Smooth muscle cell of the brain vasculature (primary cell): ENCODE measurements around the gene ARMC12.
"Not testable (repeated sequence)": the region's sequence is repeated elsewhere in the genome, so short reads cannot be mapped to it uniquely, and the experiment has no call there.

ENCODE experiments used
- DNase-seq: peaks from one replicate; pipeline ENCODE4 v3.0.0-alpha.2; 2012; ENCODE audit warnings: low read depth, low spot score

ARMC12 gene

DNA sequence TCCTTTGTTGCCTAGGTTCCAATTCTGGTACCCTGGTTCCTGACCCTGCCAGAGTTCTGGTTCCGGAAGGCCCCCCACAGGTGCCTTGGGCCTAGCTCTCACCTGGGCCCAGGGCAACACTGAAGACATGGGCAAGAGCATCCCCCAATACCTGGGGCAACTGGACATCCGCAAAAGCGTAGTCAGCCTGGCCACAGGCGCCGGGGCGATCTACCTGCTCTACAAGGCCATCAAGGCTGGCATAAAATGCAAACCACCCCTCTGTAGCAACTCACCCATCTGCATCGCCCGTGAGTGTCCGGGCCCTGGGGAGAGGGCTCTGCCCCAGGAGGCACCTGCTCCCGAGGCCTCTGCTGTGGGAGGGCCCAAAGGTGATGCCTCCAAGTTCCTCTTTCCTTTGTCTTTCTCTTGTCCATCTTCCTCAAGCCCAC is at the start of gene ARMC12:
ARMC12 (plus strand) TSS at position 51 of the 431 bp plus-strand sequence; CDS start at position 128, 77 bp downstream.
- DNase-seq: no peak

DNA sequence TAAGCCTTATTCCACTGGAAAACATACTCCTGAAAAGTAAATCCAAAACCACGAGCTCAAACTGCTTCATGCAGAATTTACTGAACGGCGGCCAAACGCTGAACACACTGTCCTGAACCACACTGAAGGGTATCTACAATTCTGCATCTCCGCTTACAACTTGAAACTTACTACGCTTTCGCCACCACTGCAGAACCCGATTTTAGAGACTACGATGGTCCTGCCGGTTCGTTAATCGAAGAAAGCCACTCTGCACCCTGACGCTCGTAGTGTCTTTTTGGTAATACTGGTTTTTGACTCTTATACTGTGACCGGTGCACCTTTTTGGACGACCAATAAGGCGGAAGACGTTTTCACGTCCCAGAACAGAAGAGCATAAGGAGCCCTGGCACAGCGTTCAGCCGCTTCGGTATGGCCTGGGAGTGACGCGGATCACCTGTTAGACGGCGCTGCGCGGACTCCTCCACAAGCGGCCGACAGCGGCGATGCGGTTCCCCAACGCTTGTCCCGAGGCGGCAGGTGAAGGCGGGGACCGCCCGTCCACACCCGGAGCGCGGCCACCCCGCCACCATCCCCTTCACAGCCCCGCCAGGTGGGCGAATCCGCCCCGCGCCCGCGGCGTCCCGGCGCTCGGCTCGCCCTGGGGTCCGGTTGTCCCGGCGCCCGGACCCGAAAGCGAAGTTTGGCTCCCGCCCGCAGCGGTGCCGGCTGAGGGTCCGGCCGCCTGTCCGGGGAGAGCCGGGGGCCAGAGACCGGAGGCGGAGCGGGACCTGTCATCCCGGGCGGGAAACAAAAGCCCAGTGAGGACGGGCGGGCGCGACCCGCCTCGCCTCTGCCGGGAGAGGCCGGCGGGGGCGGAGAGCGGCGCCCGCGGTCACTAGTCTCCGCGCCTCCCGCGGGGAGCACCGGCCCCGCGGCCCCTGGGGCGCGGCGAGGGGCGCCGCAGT is 48.9 kb upstream of the ARMC12 start:
- no peak for DNase-seq

- peak; percentile 57 for DNase-seq
Measured at GRCh38 chr6:35688605-35689322, 48.1 kb upstream of the ARMC12 start, which contains the start of gene FKBP5. Gene FKBP5, minus strand, starts transcription at chr6:35688915. Its CDS starts 46,091 bp downstream, at chr6:35642824.

DNA sequence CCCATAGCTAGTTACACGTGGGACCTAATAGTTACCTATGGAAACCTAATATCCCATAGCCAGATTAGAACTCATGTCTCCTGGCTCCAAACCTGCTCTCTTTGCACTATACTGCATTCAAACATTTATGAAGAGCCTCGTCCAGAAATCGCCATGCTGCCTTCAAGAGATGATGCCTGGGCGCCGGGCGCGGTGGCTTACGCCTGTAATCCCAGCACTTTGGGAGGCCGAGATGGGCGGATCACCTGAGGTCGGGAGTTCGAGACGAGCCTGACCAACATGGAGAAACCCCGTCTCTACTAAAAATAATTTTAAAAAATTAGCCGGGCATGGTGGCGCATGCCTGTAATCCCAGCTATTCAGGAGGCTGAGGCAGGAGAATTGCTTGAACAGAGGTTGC is 46.8 kb upstream of the ARMC12 start:
- DNase-seq: not testable (repeated sequence)

GRCh38 chr6:35690484-35690883 is 46.3 kb upstream of the ARMC12 start:
- DNase-seq: no peak

GRCh38 chr6:35691027-35691824 is 45.6 kb upstream of the ARMC12 start:
- no peak for DNase-seq

GRCh38 chr6:35694462-35694861 is 42.4 kb upstream of the ARMC12 start:
- no peak for DNase-seq

DNA sequence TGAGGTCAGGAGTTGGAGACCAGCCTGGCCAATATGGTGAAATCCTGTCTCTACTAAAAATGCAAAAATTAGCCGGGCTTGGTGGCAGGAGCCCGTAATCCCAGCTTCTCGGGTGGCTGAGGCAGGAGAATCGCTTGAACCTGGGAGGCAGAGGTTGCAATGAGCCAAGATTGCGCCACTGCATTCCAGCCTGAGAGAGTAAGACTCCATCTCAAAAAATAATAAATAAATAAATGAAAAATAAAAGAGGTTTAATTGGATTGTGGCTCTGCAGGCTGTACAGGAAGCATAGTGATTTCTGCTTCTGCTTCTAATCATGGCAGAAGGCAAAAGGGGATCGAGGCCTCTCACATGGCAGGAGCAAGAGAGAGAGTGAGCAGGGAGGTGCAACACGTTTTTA is 38.4 kb upstream of the ARMC12 start:
- DNase-seq: not testable (repeated sequence)

- no peak for DNase-seq
Measured at GRCh38 chr6:35698858-35699257, 38.0 kb upstream of the ARMC12 start.

GRCh38 chr6:35703554-35703953 is 33.3 kb upstream of the ARMC12 start:
- DNase-seq: no peak

- no peak for DNase-seq
Measured at GRCh38 chr6:35706468-35706867, 30.4 kb upstream of the ARMC12 start.

DNA sequence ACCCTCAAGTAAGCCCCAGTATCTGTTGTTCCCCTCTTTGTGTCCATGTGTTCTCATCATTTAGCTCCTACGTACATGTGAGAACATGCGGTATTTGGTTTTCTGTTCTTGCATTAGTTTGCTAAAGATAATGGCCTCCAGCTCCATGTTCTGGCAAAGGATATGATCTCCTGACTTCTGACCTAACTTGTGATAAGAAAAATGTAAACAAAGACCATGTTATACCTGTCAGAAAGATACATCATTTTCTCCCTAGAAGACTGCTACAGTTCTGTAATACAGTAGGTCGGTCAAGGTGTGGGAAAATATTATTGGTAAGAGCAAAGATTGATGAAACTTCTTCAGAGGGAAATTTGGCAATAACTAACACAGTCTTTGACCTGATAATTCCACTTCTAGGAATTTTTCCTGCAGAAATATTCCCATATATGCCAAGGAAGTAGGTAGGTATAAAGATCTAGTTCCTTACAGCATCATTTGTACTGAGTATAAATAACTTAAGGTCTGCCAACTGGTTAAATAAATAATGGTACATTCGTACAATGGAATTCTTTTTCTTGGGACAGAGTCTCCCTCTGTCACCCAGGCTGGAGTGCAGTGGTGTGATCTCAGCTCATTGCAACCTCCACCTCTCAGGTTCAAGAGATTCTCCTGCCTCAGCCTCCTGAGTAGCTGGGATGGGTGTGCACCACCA is 29.0 kb upstream of the ARMC12 start:
- DNase-seq: no peak

DNA sequence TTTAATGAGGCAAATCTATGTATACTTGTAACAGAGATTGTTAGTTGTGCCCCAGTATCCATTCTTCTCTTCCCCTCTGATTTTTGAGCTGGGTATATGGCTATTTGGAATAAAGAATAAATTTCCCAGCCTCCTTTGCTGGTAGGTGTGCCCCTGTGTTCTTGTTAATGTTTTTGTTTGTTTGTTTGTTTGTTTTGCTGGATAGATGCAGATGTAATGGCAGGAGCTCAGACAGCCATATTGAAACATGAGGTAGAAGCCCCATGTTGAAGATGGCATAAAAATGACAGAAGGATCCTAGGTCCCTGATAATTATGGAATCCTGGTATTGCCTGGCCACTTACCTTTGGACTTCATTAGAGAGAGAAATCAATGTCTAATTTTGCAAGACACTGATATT is 28.2 kb upstream of the ARMC12 start:
- no peak for DNase-seq

DNA sequence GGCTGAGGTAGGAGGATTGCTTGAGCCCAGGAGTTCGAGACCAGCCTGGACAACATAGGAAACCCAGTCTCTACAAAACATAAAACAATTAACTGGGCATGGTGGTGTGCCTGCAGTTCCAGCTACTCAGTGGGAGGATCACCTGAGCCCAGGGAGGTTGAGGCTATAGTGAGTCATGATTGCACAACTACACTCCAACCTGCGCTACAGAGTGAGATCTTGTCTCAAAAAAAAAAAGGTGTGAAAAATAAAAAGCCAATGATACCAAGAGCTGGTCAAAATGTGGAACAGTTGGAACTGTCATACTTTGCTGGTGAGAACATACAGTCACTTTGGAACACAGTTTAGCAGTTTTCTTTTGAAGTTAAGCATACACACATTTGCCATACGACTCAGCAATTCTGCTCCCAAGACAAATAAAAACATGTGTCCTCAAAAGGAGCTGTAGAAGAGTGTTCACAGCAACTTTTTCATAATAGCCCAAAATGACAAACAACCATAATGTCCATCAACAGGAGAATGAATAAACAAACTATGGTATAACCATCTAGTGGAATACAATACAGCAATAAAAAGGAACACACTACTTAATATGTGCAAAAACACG is 26.5 kb upstream of the ARMC12 start:
- no peak for DNase-seq

GRCh38 chr6:35711731-35712130 is 25.1 kb upstream of the ARMC12 start:
- DNase-seq: no peak

DNA sequence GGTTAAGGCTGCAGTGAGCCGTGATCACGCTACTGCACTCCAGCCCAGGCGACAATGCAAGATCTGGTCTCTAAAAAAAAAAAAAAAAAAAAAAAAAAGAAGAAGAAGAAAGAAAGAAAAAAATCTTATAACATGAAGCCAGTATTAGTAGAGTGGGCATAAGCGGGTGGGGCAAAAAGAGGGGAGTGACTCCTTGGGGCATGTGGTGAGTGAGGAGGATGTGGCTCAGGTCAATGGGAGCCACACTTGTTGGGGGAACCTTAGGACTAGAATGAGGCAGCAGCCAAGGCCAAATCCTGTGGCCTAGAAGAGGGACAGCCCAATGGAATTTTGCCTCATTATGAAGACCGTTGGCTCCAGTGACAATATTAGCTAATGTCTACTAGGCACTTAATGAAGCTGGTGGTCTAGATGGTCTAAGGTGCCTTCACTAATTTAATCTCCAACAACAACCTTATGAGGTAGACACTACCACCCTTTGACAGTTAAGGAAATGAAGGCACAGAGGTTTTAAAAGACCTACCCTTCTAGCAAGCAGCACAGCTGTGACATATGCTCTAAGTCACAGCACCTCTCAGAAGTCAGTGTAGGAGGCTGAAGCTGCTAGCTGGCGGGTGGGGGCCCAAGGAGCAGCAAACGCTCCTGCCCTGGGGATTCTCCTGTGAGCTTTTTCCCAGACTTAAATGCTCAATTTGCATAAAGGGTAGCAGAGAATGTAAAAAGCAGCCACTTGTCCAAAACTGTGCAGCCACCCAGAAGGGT is 23.6 kb upstream of the ARMC12 start:
- DNase-seq: no peak

- DNase-seq: no peak
Measured at GRCh38 chr6:35716798-35717197, 20.0 kb upstream of the ARMC12 start.

DNA sequence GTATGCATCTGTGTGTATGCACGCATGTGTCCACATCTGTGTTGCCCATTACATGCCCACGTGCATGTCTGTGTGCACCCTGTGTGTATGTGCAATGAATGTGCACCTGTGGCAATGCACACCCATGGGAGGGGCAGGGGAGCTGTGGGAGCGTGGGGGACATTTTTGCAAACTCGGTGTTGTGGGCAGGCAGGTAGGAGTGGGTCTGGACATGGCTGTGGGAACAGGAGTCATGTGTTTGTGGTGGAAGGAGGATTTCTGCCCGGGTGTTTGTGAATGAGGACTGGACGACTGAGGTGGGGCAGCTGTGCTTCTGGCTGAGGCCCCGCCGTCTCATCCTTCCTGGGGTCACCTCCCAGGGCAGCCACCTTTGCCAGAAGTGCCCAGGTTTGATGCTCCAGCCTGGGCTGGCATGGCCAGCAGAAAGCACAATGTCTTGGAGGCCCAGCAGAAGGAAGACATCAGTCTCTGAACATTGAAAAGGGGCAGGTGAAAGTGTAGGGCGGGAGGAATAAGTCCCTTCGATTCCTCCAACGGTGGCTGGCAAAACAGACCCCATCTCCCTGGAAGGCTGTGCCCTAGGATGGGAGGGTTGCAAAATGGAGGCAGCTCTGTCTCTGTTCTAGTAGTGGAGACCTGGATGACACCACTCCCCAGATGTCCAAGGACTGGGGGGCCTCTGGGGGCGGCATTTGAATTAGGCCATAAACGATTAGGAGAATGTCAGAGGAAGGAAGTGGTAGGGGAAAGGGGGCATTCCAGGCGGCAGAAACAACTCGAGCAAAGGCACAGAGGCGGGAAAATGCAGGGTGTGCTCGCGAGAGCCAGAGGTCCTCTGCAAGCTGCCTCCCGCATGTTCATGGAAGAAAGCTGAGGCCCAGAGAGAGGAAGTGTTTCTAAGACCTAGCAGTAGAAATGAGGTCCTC is 19.1 kb upstream of the ARMC12 start:
- DNase-seq: no peak

GRCh38 chr6:35718375-35718736 is 18.5 kb upstream of the ARMC12 start:
- DNase-seq: no peak
